Stimulated activated CD8-positive, alpha-beta memory T cell treated with anti-CD3 and anti-CD28 coated beads, Interleukin-7, amount 100 ng/mL, for 4 hours (primary cell): ENCODE data around the gene MBNL1.

Source experiments
- DNase-seq, 2 donors: peaks; one replicate each; pipeline ENCODE4 v3.0.0-alpha.2; 2020; ENCODE audit warnings: low read depth in 2 of 2

MBNL1 gene

DNA sequence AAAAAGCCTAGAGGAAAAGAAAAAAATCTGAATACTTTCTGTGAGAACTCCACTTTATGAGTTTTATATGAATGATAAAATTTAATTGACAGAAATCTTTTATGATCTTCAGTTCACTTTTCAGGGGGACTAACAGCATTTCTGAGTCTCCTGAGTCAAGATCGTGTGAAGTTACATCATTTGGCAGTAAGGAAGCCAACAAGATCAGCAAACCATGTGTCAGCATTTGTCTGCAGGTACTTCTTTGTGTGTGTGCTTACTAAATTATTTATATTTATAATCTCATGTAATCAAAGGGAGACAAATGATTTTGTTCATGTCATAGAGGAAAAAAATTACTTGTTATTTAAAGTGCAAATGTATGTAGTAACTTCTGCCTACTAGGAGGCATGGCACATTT, 217.6 kb downstream of the MBNL1 start:
- DNase-seq = no peak

DNA sequence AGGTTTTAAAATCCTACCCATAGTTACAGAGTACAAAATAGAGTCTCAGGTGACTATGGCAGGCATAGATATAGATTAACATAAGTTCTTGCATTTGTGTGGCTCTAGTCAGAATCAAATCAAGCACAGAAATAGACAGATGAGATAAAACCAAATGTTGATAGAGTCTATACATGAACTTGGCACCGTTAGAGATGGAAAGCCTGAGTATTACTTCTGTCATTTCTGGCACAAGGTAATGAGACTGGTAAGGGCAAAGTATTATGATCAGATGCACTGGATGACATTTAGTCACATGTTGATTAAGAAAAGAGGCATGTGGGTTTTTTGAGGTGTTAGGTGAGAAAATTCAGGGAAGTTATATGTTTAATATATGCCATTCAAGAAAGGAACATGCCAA, 219.7 kb downstream of the MBNL1 start:
- no peak for DNase-seq

DNA sequence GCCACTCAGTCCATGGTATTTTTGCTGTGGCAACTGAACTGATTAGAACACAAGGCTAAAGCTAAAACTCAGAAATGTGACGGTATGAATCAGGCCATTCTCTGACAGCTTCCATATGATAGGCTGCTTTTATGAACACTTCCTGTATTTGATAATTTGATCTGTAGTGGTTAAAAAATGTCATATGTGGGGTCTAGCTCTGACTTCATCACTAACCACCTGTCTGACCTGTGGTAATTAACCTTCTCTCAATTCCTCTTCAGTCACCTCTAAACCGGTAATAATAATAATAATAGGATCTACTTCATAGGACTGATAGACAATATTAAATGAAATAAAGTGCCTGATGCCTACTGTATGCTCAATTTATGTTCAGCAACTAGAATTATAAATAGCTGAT, 223.2 kb downstream of the MBNL1 start:
- no peak for DNase-seq

- DNase-seq = no peak
Measured at GRCh38 chr3:152496286-152496685, 227.6 kb downstream of the MBNL1 start.

- no peak for DNase-seq
Measured at GRCh38 chr3:152496716-152497115, 228.0 kb downstream of the MBNL1 start.

DNA sequence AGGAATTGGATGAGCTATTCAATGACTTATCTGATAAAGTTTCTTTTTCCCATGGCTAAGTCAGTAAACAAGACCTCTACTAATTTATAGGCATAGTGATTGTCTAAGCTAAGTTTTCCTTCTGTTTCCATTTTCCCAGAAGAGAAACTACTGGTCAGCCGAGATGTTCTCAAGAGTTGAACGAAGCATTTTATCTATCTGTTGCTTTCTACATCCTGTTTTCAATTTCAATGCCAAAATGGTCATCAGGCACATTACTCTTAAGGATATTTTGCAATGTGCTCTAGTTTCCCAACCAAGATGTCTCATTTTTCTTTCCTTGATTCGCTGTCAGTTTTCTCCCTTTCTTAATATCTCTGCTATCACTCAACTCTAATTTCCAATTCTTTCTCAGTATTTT, 228.7 kb downstream of the MBNL1 start:
- no peak for DNase-seq

- DNase-seq = no peak
Measured at GRCh38 chr3:152497890-152498289, 229.2 kb downstream of the MBNL1 start.

DNA sequence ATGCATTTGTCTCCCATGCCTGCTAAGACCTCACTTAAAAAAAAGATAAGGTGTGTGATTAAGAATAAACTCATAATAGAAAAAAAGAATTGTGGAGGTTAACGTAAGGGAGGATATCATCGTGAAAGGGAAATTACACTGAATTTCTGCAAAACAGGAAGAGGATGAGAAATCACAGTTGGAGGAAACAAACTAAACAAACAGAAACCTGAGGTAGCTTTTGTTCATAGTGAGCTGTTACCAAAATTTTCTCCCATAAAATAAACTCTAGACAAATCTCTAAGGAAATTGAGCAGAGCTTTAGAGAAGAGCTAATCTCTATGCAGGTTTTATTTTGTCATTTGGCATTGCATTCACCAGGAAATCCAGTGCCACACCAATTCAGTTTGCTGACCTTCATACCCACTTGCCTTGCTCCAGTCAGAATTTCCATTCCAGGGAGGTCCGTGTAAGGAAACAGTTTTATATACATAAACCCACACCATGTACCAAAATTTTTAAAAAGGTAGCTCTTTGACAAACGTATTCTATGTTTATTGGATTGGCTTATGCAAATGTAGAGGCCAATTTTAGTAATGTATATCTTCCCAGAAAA, 231.2 kb downstream of the MBNL1 start:
- no peak for DNase-seq

- DNase-seq = no peak
Measured at GRCh38 chr3:152505926-152506325, 237.2 kb downstream of the MBNL1 start.

GRCh38 chr3:152508705-152509104, 240.0 kb downstream of the MBNL1 start:
- no peak for DNase-seq

DNA sequence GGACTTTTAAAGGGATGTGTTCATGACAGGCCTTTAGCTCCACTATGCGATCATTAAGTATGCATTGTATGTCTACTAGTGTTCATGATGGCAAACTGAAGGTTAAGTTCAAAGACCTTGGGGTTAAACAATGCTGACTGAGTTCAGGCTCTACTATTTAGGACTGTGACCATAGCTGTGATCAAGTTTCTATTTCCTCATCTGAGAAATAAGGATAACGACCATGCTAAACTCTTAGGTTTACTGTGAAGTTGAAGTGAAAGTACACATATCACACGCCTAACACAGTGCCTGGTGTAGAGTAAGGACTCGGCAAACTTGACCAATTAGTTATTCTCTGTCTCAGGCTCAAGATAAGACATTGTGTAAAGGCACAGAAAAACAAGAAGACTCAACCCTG, 243.2 kb downstream of the MBNL1 start:
- no peak for DNase-seq

DNA sequence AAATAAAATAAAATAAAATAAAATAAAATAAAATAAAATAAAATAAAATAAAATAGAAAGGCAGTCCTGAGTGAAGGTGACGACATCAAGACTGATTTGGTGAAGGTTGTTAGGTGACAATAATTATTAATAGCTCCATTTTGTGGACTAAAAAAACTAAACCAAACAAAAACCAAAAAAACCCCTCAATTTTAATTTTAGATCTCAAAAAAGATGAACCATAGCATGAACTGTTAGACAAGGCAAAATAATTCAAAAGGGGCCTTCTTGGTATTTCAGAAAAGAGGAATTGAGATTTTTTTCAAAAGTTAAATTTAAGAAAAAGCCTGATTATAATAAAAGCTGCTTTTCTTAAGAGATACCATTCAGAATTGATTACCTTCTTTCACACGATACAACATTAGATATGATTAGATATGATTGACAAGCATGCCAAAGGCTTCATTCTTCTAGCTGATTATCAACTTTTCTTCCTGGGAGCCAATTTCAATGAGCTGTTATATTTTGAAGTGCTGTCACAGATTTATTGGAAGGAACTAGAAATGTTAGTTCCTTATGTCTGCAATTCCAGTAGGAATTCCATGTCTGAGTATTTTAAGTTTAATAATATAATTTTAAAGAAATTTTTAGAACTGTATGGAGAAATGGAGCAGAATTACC, 244.7 kb downstream of the MBNL1 start:
- no peak for DNase-seq
